ENCODE data around the gene SLC2A9. TPM values are rescaled to one million over a fixed set of nuclear protein-coding genes. Genes with fewer than 3 reads are reported as not detected.

The SLC2A9 gene
- total and polyA plus RNA-seq, 2 donors (not counting 3 experiments of a cell fraction or from before 2014, with no cell fraction given): 1.6 to 1.8 TPM

- no peak for FAIRE-seq
Observed at GRCh38 chr4:10047967-10048366, 26.7 kb upstream of the SLC2A9 start.

More at GRCh38 chr4:10047967-10048366, 26.7 kb upstream of the SLC2A9 start:
- Histone ChIP-seq H3K9me3 (replicated peaks; ENCODE audit: control insufficient read depth, insufficient read depth, low read length) (no peaks in the 10 kb centered on the region), H3K4me3 (replicated peaks in 1 of 3; ENCODE audit: insufficient read depth in 1 of 3, low read depth in 1 of 3, low read length in 3 of 3) (no peak overlapping the region), H3K4me1 (ENCODE audit: control insufficient read depth, extremely low read depth, insufficient read depth, low read length) (no peaks in the 10 kb centered on the region), H3K27me3 (ENCODE audit: control insufficient read depth in 2 of 2, insufficient read depth in 2 of 2, low read length in 2 of 2) (peaks cover 0 to 3% of the 10 kb centered on the region in 2 experiments), H3K27ac (ENCODE audit: insufficient read depth, low read depth, low read length) (no peak overlapping the region), H3K9ac (replicated peaks; ENCODE audit: extremely low read depth, insufficient read depth, low read length) (no peak overlapping the region), H3K36me3 (ENCODE audit: control insufficient read depth in 2 of 2, extremely low read depth in 1 of 2, insufficient read depth in 2 of 2, low read length in 2 of 2) (no peaks in the 10 kb centered on the region), H2AFZ (ENCODE audit: low read depth, low read length) (no peak overlapping the region), H4K20me1 (replicated peaks; ENCODE audit: control insufficient read depth, extremely low read depth, insufficient read depth, low read length) (no peaks in the 10 kb centered on the region), H3K4me2 (ENCODE audit: insufficient read depth, low read length) (no peak overlapping the region), H3K9me1 (replicated peaks; ENCODE audit: control insufficient read depth, extremely low read depth, insufficient read depth, low read length) (no peaks in the 10 kb centered on the region), H3K79me2 (ENCODE audit: control insufficient read depth, insufficient read depth, low read length) (no peaks in the 10 kb centered on the region)
- intact Hi-C loops (cut with micrococcal nuclease) (no loop called here), dilution Hi-C loops (cut with MboI; ENCODE audit: extremely low pct_ligation_motif_present, low sequenced_read_pairs) (no loop called here)
- no peak for DNase-seq (ENCODE audit: low read depth, low spot score)
- ChIA-PET CTCF (no interaction called here), POLR2A (no interaction called here)
- BruUV-seq (replicated peaks): no TSS peak
- TF ChIP-seq GATA2 (IDR thresholded peaks at IDR 0.05; ENCODE audit: insufficient read depth, insufficient read length, low read depth, low read length) (no peak), MYC (IDR thresholded peaks at IDR 0.05; ENCODE audit: low read depth, low read length) (no peak), CTCF (IDR thresholded peaks at IDR 0.05; ENCODE audit: extremely low read depth in 1 of 2, insufficient read depth in 1 of 2, low read depth in 1 of 2, low read length in 2 of 2) (no peak), POLR2A (IDR thresholded peaks at IDR 0.05; ENCODE audit: low read depth, low read length) (no peak), EZH2 (IDR thresholded peaks at IDR 0.05; ENCODE audit: borderline replicate concordance, low read depth, low read length, severe bottlenecking) (no peak), POLR2AphosphoS5 (IDR thresholded peaks at IDR 0.05; ENCODE audit: insufficient read depth, low read depth, low read length) (no peak)
